A549 treated with GW870086 at 1 μM for 4 hours (cell line): ENCODE data around the gene CWF19L2. TPM values are rescaled to one million over a fixed set of nuclear protein-coding genes. Genes with fewer than 3 reads are reported as not detected.

Experiments used
- total RNA-seq: library from RNA; stranded (reverse); fragments of 200-300 nt; extraction: Qiagen RNA extraction; gene quantifications from 5 replicates; pipeline ENCODE4 v1.2.3, GENCODE V29; 2022; ENCODE audit warnings: low read depth

CWF19L2 gene
- total RNA-seq: 2.8 to 4.1 TPM (median 3.8 TPM) in 5 replicates

GRCh38 chr11:107457558-107458271 lies at the start of gene CWF19L2:
Gene CWF19L2 (minus strand): TSS chr11:107457825. CDS start chr11:107457816, 9 bp downstream.

Other genes starting within 250 kb of the CWF19L2 start
- 6.6 to 9.4 TPM (median 8.2 TPM) in 5 replicates for gene ALKBH8, start 107.9 kb upstream of the CWF19L2 start, total RNA-seq
- gene ELMOD1, start 133.3 kb upstream of the CWF19L2 start, total RNA-seq: 0.06 to 0.31 TPM (median 0.15 TPM) in 5 replicates